Fibroblast of gingiva (primary cell): ENCODE results near the gene CNDP1.

ENCODE experiments used
- DNase-seq: peaks from one replicate; pipeline ENCODE4 v3.0.0-alpha.2; 2011; ENCODE audit warnings: low read depth

The CNDP1 gene

DNA sequence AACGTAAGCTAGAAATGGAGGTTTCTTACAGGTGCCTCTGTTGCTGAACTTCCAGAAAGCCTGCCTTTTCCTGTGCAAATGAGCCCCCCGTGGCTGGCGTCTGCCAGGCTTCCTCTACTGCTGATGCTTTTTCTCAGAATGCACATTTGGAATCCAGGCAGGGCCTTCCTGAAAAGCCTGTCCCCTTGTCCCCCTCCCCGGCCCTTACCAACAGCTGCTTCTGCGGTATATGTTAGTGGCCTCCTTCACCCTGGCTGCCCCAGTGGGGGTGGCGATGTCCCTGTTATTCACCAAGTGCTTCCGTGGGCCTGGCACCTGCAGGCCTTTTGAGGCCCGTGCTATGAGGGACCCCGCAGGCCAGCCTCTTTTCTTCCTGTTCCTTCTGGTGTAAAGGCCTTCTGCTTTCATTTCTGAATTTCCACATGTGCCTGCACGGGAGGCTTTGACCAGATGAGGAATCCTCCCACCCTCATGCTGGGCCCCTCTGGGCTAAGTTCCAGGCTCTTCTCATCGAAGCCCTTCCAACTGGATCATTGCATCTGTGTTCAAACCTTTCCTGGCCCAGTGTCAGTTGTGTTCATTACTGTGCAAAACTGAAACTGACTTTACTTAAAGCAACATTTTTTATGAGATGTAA lies 27.7 kb upstream of the CNDP1 start:
- no peak for DNase-seq

DNA sequence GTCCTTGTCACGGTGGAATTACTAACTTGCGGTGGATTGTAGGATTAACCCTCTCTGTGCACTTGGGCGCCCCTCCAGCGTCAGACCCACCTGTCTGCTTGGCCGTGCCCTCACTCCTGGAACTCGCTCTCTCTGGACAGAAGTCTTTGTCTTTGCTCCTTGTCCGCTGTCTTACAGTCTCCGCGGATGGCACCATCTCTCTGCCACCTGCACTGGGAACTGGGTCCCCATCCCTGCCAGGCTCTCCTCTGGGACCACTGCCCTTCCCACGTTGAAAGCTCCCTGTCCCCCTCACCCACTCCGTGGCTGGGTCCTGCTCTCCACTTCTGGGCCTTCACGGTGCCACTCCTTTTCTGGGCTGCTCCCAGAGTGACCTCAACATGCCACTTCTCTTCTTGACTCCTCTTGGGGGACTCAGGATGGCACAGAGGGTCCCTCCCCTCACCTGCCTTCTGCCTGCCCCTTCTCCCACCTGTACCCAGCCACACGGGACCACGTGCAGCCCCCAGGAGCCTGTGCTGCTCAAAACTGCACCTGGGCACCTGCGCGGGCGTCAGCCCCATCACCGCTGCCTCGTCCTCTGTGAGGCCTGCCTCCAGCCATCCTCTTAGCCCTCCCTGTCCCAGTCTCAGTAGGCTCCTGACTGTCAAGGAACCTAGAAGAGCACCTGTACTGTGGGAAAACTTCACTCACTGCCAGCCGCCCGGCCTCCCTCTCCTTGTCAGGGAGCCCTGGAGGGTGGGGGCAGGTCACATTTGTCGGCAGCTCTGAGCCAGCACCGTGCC lies 27.0 kb upstream of the CNDP1 start:
- no peak for DNase-seq

DNA sequence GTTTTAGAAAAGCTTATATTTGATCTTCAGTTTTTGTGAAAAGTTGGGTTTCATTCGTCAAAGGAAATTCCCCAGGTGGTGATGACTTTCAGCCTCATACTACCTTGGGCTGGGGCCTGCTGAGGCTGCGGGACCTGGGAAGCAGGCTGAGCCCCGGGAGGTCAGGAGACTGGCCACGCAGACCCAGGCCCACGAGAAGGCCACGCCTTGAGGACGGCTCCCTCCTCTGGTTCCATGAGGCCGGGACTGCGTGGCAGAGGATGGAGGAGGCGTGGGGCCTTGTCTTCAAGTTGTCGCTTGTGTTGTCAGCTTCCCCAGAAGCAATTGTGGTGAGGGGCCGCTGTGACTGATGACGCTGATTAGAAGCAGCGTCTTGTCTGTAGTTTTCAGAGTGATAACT lies 26.4 kb upstream of the CNDP1 start:
- DNase-seq, result no peak

DNA sequence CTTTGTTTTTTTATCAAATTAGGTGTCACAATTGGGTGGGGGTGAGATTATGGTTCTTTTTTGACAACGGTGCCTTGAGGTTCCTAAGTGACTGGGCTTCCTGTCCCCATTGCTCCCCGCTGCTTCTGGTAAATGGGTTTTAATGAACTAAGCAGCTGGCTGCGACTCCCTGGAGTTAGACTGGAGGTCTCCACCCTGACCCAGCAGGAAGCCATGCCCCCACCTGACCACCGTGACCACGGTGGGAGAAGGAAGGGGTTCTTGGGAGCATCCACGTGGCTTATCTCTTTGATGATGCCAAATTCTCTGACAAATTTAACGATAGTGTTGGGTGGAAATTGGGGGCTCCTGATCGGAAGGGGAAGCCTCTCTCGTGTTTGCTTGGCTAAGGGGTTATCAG lies 25.9 kb upstream of the CNDP1 start:
- no peak for DNase-seq

DNA sequence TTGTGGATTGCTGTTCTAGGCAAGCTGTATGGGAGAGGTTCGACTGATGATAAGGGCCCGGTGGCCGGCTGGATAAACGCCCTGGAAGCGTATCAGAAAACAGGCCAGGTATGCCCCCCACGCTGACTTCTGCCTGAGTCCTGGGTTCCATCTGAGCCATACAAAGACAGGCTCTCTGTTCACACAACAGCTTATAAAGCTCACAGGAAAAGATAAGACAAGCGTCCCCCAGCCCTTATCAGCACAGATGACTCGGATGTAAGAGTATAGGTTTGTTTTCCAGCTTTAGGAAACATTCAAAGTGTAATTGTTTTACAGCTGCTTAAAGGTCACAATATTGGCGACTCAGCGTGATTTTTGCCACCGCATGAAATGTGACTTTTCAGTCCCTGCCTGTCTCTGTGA lies 25.5 kb upstream of the CNDP1 start:
- DNase-seq, result no peak

DNA sequence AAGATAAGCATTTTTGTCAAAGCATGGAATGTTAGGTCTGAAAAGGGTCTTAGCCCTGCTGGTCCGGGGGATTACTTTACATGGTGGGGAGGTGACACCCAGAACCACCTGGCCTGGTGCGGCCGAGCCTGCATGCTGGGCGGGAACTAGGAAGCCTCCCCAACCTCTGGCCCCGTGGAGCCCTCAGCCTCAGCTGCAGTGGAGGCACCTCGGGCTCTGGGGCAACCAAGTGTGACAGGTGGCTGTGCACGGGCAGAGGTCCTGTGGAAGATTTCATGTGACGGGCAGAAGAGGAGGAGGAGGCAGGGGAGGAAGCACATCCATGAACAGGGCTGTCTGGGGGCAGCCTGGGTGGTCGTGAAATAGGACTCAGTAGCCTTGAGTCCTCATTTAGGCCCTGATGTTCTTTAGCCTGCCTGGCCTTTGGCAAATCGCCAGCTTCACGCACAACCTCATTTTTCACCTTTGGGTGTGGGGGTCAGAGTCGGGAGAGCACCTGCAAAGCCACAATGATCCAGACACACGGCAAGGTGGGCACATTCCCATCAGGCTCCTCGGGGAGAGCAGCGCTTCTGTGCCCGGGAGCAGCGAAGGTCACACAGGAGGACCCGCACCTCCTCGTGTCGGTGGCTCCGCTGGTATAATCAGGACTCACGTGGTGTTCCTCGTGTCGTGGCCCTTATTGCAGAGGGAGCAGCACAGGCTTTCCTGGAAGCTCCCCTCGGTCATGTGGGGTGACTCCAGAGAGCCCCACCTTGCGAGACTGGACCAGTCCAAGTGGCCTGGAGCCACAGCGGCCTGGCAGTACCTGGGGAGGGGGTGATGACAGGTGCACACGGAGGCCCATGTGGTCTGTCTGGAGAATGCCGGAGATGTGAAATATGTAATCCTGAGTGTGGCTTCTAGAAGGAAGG lies 24.2 kb upstream of the CNDP1 start:
- DNase-seq, result no peak

DNA sequence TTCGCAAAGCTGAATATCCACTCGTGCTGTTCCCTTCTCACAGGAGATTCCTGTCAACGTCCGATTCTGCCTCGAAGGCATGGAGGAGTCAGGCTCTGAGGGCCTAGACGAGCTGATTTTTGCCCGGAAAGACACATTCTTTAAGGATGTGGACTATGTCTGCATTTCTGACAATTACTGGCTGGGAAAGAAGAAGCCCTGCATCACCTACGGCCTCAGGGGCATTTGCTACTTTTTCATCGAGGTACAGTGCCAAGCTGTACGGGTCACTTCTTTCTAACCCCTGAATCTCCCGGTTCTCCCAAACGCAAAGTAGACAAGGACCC lies 23.6 kb upstream of the CNDP1 start:
- no peak for DNase-seq

DNA sequence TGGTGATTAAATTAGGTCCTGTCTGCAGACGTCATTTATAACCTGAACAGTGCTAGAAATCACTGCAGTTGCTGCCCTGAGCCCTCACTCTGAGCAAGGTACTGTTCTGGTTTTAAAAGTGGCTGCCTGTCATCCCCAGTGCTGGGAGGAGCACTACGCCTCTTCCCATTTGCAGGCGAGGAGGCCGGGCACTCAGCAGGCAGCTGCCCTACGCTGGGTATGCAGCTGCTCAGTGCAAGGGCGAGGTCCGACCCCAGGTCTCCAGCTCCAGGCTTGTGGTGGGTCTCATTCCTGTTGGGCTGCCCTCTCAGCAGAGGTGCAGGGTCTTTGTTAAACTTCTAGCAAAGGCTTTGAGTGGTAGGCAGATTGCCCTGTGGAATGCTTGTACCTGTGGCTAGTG lies 22.5 kb upstream of the CNDP1 start:
- DNase-seq, result no peak

DNA sequence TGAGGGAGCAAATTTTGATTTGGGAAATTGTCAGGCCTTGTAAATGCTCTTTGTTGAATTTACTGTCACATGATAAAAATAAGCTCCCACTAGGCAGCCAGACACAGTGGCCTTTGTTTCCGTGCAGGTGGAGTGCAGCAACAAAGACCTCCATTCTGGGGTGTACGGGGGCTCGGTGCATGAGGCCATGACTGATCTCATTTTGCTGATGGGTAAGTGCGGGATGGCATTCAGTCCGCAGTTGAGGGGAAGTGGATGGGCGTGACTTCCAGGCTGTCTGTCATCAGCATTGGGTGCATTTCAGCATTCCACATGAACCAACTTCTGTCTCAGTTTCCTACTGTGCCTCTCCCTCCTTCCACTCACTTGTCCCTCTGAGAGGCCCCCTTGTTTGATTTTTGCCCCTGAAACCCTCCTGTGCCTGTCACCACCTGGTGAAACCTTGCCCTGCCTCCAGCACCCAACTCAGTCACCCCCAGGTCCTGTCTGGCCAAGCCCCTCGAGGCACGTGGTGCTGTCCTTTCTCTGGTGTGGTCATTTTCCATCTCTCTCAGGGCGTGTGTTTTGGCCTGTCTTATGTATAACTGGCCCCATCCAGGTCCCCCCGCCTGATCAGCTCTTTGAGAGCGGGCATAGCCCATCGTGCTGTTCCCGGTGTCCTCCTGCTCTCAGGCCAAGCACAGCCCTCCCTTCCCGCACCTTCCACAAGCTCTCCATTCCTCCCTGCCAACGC lies 21.8 kb upstream of the CNDP1 start:
- no peak for DNase-seq

DNA sequence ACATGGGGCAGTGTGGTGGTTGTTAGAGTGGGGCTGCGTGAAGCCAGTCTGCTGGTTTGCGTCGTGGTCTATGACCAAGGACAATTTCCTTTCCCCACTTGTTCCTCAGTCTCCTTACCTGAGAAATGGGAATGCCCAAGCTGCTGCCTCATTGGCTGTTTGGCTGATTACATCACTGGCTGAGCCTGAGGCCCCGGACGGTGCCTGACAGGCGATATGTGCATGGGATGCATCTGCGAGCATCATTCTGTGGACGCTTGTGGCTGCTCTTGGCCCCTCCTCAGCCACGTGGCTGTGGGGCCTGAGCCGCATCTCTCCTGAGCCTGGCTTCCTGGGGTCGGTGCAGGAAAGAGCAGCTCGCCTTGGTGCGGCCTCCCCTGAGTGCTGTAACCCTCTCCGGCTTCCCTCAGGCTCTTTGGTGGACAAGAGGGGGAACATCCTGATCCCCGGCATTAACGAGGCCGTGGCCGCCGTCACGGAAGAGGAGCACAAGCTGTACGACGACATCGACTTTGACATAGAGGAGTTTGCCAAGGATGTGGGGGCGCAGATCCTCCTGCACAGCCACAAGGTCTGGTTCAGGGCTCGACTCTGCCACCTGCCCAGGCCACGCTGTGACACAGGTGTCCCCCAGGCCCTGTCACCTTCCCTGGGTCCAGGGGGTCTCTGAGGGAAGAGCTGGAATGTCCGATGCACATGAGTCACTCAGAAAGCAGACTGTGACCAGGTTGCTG lies 21.0 kb upstream of the CNDP1 start:
- no peak for DNase-seq

DNA sequence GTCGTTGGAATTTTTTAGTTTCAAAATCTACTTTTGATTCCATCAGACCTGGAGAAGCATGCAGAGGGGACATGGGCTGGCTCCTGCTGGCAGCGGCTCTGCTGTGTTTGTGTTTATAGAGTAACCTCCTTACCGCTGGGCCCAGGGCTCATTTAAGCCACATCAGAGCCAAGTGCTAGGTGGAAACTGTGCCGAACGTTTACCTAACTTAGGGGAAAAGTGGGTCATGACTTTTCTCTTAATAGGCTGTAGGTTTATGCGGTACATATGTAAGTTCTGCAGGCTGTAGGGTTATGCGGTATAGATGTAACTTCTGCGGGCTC lies 20.5 kb upstream of the CNDP1 start:
- DNase-seq, result no peak

DNA sequence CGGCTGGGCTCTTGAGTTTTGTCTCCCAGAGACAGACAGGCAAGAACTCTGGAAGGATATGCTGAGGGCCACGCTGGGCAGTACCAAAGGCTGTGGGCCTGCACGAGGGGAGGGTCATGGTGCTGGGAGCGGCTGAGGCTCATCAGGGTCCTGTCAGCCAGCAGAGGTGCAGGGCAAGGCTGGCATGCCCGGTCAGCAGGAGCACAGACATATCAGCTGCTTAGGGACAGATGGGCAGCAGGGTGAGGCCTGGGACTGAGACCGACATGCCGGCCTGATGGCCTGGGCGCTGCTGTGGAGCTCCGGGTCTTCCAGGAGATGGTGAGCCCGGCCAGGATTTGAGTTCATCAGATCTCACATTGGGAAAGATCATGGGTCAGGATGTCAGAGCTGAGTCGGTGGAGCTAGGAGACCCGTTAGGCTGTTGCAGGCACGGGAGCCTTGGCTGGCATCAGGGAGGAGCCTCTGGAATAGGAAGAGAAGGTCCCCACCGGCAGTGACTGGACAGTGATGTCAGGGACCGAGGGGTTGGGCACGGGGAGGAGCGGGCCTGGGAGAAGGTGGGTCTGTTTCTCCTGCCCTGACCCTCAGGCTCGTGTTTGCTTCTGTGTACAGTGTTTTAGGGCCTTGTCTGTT lies 19.3 kb upstream of the CNDP1 start:
- no peak for DNase-seq

DNA sequence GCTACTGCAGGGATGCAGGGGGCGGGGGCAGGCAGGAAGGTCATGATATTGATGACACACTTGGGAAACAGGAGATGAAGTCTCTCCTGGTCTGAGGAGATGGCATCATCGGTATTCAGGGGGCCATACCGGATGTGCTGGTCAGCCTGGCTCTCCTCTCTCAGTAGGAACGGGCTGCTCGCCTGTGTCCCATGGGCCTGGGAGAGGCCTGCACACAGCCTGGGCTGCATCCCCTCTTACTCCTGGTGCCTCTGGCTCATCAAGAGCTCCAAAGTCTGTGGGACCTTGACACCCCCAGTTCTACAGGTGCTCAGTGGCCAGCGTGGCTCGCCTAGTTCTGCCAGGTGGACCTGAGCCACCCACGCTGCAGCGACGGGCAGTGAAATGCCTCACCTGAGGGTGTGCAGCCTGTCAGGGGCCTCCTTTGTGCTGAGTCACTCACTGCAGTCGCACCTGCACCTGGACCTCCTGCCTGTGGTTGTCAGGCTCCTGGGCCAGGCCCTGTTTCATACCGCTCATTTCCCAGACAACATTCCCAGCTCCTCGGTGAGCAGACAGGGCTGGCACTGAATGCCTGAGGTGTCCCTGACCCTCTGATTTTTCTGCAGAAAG lies 18.6 kb upstream of the CNDP1 start:
- DNase-seq, result no peak

DNA sequence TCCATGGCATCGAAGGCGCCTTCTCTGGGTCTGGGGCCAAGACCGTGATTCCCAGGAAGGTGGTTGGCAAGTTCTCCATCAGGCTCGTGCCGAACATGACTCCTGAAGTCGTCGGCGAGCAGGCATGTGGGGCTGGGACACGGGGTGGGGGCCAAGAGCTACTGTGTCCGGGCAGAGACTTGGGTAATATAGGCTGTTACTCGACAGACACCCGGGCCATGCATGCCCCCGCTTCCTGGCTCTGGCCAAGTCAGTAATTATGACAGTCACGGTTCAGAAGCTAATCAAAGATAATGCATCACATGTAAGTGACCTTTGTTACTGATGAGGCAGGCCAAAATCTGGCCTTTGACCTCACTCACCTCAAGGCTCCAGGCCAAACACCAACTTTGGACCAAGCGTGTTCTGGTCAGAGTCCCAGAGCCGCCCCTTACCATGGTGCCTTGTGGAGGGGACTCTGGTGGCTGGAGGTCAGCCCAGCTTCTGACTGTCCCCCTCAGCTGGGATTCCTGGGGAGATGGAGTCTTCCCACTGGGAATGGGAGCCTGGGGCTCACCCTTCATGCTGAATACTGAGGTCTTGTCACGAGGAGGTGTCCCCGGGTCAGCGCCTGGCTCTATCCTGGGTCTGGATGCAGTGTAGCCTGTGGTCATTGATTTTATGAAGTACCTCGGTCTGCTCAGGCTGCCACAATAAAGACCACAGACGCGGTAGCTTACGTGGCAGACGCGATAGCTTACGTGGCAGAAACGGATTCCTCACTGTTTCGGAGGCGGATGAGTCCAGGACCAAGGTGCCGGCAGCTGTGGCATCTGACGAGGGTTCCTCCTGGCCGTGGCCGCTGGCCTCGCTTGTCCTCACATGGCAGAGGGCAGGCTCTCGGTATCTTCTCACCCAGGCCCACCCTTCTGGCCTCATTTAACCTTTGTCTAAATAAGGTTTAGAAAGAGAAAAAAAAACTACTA lies 17.7 kb upstream of the CNDP1 start:
- no peak for DNase-seq

DNA sequence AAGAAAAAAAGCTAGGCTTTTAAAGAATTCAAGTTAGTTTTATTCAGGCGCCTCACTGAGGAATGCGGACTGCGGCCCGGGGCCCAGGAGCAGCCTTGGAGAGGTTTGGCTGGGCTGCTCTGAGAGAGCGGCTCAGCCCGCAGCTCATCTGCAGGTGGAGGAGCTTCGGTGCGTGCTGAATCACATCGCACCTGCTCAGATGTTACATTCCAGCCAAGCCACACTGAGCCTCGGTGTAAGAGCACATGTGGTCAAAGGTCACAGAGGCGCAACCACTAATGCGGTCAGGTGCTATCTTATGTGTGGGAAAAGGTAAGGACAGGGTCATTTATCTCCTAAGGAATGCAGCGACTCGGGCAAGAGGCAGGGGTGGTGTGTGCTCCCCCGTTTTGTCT lies 17.1 kb upstream of the CNDP1 start:
- no peak for DNase-seq

DNA sequence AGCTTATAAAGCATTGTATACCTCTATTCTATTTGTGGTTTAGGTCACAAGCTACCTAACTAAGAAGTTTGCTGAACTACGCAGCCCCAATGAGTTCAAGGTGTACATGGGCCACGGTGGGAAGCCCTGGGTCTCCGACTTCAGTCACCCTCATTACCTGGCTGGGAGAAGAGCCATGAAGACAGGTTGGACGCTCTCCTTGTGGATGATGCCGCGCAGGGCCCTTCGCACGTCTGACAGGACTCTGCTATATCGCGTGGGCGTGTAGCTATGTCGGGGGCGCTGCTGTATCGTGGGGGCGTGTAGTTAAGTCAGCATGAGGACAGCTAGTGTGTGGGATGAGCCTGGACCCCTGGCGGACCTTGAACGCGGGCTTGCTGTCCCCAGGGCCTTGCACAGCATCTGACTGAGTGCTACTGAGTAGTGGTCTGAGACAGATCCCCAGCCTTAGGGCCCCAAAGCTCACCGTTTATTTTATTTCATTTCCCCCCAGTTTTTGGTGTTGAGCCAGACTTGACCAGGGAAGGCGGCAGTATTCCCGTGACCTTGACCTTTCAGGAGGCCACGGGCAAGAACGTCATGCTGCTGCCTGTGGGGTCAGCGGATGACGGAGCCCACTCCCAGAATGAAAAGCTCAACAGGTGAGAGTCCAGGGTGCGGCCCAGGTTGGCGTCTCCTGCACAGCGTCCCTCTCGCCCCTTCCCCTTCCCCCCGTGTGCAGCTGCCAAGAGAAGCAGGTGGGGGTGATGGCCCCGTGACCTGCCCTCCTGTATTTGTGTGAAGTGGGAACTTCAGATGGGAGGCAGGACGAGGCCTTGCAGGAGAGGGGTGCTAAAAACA lies 15.6 kb upstream of the CNDP1 start:
- no peak for DNase-seq

DNA sequence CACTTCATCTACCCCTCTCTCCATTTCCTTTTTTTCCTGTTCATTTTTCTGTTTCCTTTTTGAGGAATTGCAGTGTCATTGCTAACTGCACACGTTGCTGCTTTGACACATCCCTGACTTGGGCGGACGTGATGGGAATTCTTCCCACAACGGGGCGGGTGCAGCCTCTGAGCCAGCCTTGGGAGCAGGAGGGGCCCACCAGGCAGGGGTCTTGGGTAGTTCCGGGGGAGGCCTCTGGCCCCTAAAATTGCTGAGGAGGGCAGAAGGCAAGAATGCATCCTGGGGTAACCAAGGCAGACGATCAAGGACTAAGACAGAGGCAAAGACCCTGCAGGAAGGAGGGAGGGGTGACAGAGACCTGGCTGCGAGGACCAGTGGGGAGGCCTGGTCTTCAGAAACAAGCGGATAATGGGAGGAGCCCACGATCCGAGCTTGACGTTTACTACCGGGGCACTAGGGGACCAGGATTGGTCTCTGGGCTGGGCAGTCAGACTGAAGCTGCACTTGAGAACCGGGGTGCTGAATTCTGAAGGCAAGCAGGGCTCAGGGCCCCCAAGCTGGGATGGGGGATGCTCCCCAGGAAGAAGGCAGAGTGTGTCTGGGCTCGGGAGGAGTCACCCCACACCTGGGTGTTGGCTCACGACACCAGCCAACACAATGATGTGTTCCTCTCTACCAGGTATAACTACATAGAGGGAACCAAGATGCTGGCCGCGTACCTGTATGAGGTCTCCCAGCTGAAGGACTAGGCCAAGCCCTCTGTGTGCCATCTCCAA lies 14.8 kb upstream of the CNDP1 start:
- no peak for DNase-seq
